ENCODE measurements around the gene PNMA3.
A peak's percentile ranks its signal among the peaks of the same experiment; 100 is the strongest.
"Not testable (repeated sequence)": the region's sequence is repeated elsewhere in the genome, so short reads cannot be mapped to it uniquely, and the experiment has no call there.

Gene PNMA3

DNA sequence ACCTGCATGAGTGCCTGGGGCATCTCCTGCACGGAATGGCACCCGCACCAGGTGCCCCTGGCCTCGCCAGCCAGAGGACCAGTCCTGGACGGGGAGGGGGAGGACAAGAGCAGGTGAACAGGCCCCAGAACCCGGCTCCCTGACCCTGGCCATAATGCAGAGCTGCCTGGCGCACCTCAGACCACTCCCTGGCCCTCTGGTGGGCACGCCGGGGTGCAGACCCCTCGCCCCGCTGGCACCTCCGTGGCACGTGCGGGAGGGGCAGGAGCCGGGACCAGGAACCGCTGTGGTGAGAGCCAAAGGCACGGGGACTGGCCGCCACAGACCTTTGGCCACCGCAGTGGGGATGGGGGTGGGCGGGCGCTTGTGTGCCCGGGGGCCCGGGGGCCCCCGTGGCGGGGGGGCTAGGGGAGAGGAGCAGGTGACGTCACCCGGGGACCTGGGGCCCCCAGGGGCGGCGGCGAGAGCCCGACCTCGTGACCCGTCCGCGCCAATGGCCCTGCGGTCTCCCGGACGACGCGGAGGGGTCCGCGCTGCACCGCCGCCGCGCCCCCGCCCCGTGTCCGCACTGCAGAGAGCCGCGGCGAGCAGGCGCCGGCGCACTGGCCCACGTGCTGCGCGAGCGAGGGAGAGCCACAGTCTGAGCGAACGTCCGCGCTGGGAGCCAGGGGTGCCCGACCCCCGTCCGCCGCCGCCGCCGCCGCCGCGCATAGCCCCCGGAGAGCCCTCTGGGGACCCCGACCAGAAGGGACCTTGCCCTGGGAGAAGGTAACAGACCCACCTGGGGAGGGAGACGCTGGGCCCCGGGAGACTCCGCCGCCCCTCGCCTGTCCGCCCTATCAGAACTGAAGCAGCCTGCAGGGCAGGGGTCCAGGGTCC, at the start of gene PNMA3:
PNMA3 (plus strand) TSS at position 600 of the 879 bp plus-strand sequence. CDS start 586 bp downstream, outside the sequence.
- H3K4me3 ChIP-seq (ENCODE audit: low read length) = no peak within 1 kb of the TSS
- TF ChIP-seq CTCF (IDR thresholded peaks at IDR 0.05; ENCODE audit: insufficient read depth, low read depth, low read length, missing control alignments) = no peak
- DNase-seq (ENCODE audit: low read depth) = no peak

- not testable (repeated sequence) for H3K4me3 ChIP-seq (ENCODE audit: low read length); DNase-seq (ENCODE audit: low read depth)
Measured at GRCh38 chrX:153017174-153017573, 39.1 kb upstream of the PNMA3 start.

DNA sequence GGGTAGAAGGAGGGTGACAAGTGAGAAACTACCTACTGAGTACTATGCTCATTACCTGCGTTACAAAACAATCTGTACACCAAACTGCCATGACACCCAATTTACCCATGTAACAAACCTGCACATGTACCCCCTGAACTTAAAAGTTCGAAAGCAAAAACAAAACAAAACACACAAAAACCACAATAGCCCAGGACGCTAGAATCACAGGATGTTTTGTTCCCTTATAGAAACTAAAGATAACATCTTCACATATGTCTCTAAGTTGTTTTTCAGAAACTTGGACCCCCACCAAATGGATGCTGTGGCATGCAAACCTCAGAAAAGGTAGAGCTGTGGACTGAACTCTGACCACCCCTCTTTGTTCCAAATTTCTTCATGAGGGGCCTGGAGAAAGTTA, 37.1 kb upstream of the PNMA3 start:
- H3K4me3 ChIP-seq (ENCODE audit: low read length) = no peak overlapping the region
- TF ChIP-seq CTCF (IDR thresholded peaks at IDR 0.05; ENCODE audit: insufficient read depth, low read depth, low read length, missing control alignments) = no peak
- DNase-seq (ENCODE audit: low read depth) = no peak

DNA sequence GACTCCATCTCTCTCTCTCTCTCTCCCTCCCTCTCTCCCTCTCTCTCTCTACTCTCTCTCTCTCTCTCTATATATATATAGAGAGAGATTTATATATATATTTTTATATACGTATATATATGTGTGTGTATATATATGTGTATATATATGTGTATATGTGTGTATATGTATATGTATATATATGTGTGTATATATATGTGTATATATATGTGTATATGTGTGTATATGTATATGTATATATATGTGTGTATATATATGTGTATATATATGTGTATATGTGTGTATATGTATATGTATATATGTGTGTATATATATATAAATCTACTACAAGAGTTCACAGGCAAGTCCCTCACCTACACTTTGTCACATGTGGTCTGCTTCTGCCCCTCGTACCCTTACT, 29.8 kb upstream of the PNMA3 start:
- not testable (repeated sequence) for DNase-seq (ENCODE audit: low read depth); H3K4me3 ChIP-seq (ENCODE audit: low read length)

DNA sequence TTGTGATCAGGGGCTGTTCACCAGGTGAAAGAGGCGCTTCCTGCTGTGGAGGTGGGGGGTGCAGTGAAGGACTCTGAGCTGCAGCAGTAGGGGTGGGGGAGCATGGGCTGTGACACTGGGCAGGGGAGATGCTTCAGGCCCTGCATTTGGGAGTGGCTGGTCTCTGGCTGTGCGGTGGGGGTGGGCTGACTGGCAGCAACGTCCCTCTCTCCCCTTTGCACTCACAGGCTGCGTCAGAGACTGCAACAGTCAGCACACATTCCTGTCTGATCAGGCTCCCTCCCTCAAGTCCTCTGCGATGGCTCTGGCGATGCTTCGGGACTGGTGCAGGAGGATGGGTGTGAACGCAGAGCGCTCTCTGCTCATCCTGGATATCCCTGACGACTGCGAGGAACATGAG, 27.8 kb upstream of the PNMA3 start:
- not testable (repeated sequence) for H3K4me3 ChIP-seq (ENCODE audit: low read length); DNase-seq (ENCODE audit: low read depth)

DNA sequence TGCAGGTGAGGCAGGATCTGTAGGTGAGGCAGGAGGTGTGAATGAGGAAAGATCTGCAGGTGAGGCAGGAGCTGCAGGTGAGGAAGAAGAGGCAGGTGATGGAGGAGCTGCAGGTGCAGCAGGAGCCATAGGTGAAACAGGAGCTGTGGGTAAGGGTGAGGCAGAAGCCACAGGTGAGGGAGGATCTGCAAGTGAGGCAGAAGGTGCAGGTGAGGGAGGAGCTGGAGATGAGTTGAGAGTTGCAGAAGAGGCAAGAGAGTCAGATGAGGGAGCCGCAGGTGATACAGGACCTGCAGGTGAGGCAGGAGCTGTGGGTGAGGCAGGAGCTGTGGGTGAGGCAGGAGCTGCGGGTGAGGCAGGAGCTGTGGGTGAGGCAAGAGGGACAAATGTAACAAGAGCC, 27.1 kb upstream of the PNMA3 start:
- DNase-seq (ENCODE audit: low read depth) = peak; percentile 22
- H3K4me3 ChIP-seq (ENCODE audit: low read length) = no peak overlapping the region
- TF ChIP-seq CTCF (IDR thresholded peaks at IDR 0.05; ENCODE audit: insufficient read depth, low read depth, low read length, missing control alignments) = no peak

DNA sequence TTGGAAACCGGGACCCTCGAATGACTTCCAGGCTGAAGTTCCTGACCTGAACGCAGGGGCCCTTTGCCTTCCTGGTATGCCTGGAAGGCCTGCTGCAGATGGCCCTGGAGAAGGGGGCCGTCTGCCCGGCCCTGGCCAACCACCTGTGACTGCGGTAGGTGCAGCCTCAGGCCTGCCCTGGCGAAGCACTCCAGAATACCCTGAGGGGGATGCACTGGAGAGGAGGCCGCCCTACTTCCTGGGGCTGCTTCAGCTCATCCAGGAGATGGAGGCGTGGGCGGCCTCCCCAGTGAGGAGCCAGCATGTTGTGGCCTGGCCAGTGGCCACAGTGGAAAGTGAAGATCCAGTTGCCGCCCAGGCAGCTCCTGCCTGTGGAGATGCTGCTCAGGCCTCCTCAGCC, 26.4 kb upstream of the PNMA3 start:
- no peak for TF ChIP-seq CTCF (IDR thresholded peaks at IDR 0.05; ENCODE audit: insufficient read depth, low read depth, low read length, missing control alignments)
- H3K4me3 ChIP-seq (ENCODE audit: low read length) = no peak overlapping the region
- peak; percentile 2 for DNase-seq (ENCODE audit: low read depth)

GRCh38 chrX:153030801-153031200, 25.5 kb upstream of the PNMA3 start:
- DNase-seq (ENCODE audit: low read depth) = no peak
- no peak for TF ChIP-seq CTCF (IDR thresholded peaks at IDR 0.05; ENCODE audit: insufficient read depth, low read depth, low read length, missing control alignments)
- no peak overlapping the region for H3K4me3 ChIP-seq (ENCODE audit: low read length)

Data from epithelial cell of esophagus (primary cell).